HT1080 (cell line): ENCODE measurements around the gene RPS19. TPM values are rescaled to one million over a fixed set of nuclear protein-coding genes. Genes with fewer than 3 reads are reported as not detected.
"Not testable (repeated sequence)": the region's sequence is repeated elsewhere in the genome, so short reads cannot be mapped to it uniquely, and the experiment has no call there.

Source experiments
- DNase-seq: peaks from one replicate; pipeline ENCODE4 v3.0.0-alpha.2; 2015; ENCODE audit warnings: low read depth
- small RNA-seq: library from RNA; depleted of rRNA; stranded (forward); fragments of <200 nt; gene quantifications from one replicate; pipeline ENCODE3, GENCODE V24; 2014
- total RNA-seq: library from RNA; depleted of rRNA; stranded (reverse); fragments of >200 nt; shearing (Covaris generic); gene quantifications from 2 replicates; pipeline ENCODE4 v1.2.3, GENCODE V29; 2014; rRNA removed

Gene RPS19
- total RNA-seq, 1 experiment from 2014 or later = 2,545 TPM

- DNase-seq = no peak
Measured at GRCh38 chr19:41912899-41913537, 53.0 kb downstream of the RPS19 start.

DNA sequence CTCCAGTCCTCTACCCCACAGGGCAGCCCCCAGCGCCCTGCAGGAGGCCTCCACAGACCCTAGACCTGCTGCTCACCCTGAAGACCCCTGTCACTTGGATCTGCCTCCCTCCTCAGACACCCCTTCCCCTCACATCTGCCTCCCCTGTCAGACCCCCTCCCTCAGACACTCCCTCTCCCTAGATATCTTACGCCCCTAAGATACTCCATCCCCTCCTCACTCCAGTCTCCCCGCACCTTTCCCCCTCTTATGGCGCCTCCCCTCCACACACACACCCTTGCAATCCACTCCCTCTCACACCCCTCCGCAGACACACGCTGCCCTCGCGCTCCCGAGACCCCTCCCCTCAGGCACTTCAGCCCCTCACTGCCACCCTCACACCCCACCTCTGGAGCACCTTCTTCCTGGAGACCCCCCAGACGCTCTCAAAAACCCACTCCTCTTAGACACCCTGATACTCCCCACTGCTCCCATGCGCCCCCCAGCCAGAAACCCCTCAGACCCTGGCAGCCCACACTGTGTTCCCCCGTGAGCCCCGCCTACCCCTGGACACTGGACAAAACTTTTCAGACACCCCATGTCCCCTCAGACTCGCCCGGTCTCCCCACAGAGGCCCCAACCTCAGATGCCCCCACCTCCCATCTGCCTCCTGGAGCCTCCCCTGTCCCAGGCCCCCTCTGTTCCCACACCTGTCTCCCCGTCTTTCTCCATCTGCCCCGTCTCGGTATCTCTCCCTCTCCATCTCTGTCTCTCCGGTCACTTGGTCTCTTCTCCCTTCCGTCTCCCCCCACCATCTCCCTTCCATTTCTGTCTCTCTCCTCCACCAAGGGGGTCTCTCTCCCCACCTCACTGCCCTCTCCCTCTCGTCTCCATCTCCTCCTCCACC lies 53.7 kb downstream of the RPS19 start:
- no peak for DNase-seq

- not testable (repeated sequence) for DNase-seq
Measured at GRCh38 chr19:41914424-41914834, 54.4 kb downstream of the RPS19 start.

DNA sequence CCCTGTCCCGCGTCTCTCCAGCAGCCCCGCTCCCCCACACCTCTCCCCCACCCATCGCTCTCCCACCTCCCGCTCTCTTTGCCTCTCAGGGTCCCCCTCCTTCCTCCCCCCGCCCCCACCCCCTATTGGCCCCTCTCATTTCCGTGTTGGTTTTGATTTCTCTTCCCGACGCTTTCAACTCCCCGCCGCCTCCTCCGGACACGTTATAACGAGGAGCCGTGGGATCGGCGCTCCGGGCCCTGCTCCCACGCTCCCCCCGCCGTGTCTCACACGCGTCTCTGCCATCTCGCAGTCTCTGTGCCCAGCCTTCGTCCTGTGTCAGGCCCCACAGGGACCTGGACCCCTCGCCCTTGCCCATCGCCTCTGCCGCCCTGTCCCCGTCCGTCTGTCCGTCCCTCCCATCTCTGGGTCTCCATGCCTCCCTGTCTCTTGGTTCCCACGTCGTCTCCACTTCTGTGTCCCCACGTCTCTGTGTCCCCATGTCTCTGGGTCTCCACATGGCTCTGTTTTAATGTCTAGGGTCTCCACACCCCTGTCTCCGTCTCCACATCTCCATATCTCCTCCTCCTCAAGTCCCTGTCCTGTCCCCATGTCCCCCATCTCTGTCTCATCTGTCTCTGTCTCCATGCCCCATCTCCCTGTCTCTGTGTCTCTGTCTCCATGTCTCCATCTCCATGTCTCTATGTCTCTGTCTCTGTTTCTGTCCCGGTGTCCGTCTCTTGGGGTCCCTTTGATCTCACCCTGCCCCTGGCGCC lies 55.1 kb downstream of the RPS19 start:
- no peak for DNase-seq

- DNase-seq = no peak
Measured at GRCh38 chr19:41915776-41916414, 55.8 kb downstream of the RPS19 start.

GRCh38 chr19:41917676-41918075 lies 57.6 kb downstream of the RPS19 start:
- no peak for DNase-seq

DNA sequence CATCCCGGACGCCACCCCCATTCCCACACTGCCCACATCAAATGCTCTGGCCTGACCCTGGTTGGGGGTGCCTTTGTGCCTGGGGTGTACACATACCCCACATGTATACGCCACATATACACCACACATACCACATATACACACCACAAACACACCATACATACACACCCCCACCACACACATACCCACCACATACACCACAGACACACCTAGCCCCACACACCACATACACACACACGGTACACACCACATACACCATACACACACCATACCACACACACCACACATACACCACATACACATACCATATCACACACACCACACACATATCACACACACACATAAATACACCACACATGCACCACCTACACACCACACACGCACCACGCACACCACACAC lies 58.0 kb downstream of the RPS19 start:
- DNase-seq = no peak

DNA sequence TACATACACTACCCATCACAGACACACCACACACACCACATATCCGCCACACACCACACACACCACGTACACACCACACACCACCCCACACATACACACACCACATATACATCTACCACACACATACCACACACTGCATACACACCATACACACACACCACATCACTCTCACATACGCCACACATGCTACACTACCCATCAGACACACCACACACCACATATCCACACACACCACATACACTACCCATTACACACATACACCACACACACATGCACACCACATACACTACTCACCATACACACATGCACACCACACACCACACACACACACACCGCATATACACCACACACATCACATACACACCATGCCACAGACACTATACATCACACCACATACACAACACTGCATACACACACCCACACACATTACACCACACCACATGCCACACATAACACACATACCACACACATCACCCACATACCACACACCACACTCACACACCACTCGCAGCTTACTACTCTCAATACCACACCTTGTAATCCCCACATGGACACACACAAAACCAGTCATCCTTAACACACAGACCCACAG lies 58.7 kb downstream of the RPS19 start:
- no peak for DNase-seq

DNA sequence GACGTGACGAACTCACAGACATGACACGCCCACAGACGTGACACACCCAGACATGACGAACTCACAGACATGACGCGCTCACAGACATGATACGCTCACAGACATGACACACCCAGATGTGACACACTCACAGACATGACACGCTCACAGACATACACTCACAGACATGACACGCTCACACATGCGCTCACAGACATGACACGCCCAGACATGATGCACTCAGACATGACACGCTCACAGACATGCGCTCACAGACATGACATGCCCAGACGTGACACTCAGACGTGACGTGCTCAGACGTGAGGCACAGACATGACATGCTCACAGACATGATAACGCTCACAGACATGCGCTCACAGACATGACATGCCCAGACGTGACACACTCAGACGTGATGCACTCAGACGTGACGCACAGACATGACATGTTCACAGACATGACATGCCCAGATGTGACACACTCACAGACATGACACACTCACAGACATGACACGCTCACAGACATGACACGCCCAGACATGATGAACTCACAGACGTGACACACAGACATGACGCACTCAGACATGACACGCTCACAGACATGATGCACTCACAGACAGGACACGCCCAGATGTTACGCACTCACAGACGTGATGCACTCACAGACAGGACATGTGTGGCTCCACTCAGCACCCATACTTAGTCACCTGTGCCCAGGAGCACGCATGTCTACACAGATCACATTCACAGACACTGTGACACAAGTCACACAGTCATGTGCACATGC lies 60.1 kb downstream of the RPS19 start:
- DNase-seq = no peak

GRCh38 chr19:41920882-41921576 lies 61.0 kb downstream of the RPS19 start:
- no peak for DNase-seq

DNA sequence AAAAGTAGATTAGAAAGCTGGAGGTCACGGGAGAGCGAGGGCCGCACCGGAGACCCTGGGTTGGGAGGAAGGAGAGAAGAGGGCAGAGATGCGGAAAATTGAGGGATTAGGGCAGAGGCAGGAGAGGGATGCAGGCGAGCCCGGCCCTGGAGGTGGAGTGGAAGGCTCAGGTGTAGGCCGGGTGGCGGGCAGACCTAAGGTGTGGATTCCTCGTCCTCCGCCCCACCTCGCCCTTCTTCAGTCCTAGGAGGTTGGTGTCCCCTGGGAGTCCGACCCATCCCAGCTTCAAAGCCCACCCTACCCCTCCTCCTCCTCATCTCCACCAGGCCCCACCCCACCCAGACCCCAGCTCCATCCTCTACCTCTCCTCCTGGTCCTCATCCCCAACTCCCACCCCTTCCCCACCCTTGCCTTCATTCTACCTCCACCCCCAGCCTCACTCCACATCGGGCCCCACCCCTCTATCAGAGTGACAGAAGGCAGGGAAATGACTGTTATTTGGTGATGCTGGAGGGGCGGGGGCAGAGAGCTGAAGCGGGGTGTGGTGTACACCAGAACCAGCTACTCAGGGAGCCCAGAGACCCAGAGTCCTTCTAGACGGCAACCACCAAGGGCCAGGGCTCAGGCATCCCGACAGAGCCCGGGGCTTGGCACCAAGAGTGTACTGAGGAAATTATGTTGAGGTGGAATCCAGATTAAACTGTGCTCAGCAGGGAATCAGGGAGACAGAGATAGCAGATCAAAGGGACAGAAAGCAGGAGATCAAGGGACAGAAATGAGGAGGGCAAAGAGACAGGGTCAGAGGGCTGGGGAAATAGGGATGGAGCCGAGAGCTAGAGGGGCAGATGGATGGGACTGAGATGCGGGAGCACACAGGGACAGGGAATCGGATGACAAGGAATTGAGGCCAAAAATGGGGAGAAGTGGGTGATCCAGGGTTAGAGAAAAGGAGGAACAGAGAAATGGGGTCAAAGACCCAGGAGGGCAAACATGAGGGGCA lies 61.8 kb downstream of the RPS19 start:
- no peak for DNase-seq

Small RNAs within 50 kb of the gene (small RNA-seq; reads per million reads assigned to genes)
- not detected for gene MIR6797

Other genes starting within 250 kb of the RPS19 start
- not detected in 2 replicates for gene CEACAM4, start 233.2 kb upstream of the RPS19 start, total RNA-seq
- gene CEACAM7, start 172.0 kb upstream of the RPS19 start, total RNA-seq = not detected in 2 replicates
- gene CEACAM5, start 151.6 kb upstream of the RPS19 start, total RNA-seq = not detected in 2 replicates
- gene CEACAM6, start 104.7 kb upstream of the RPS19 start, total RNA-seq = not detected in 2 replicates
- not detected in 2 replicates for gene CEACAM3, start 63.7 kb upstream of the RPS19 start, total RNA-seq
- gene LYPD4, start 15.6 kb upstream of the RPS19 start, total RNA-seq = not detected in 2 replicates
- not detected in 2 replicates for gene DMRTC2, start 15.2 kb upstream of the RPS19 start, total RNA-seq
- gene CD79A, start 17.0 kb downstream of the RPS19 start, total RNA-seq = not detected in 2 replicates
- 100 and 109 TPM in 2 replicates for gene ARHGEF1, start 22.9 kb downstream of the RPS19 start, total RNA-seq
- 0.72 TPM in 1 of 2 replicates, not detected in the other for gene ERFL, start 68.2 kb downstream of the RPS19 start, total RNA-seq
- gene RABAC1, start 99.1 kb downstream of the RPS19 start, total RNA-seq = 91.6 and 101 TPM in 2 replicates
- gene ATP1A3, start 134.0 kb downstream of the RPS19 start, total RNA-seq = 0.03 and 0.13 TPM in 2 replicates
- not detected in 2 replicates for gene GRIK5, start 210.0 kb downstream of the RPS19 start, total RNA-seq
- gene ZNF574, start 215.9 kb downstream of the RPS19 start, total RNA-seq = 26.9 and 37.8 TPM in 2 replicates